ENCODE measurements around the gene C11orf24.

DNA sequence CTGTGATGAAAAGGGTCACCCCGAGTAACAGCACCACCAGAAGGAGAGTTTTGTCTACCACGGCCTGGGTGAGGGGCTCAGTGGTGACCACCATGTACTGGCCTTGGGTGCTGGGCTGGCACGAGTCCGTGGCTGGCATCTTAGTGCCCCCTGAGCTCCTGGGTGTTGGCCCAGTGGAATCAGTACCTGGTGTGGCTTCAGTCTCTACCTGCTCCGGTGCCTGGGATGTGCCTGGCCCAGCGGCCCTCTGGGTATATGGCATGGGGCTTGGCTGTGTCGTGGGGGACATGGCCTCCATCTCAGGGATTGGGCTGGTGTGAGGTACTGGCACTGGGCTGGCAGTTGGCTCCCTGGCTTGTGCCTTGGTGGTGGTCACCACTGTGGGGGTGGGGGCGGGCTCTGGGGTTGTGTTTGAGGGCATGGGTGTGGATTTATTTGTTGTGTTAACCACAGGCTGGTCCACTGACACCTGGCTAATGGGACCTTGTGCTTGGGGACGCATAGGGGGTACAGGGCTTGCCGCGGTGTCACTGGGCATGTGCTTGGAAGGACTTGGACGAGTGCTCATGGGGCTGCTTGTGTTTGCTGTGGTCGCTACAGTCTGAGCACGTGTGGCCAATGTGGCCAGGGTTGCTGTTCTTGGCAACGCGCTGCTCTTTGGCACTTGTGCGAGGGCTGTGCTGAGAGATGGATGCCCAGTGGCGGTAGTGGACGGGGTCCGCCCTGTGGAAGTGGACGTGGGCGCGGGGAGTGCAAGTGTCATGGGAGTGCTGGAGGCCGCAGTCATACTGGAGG is 9.8 kb downstream of the C11orf24 start:
- no peak for TF ChIP-seq POLR2A (IDR thresholded peaks at IDR 0.05)
- TF ChIP-seq CTCF (IDR thresholded peaks at IDR 0.05), result no peak

All from right lobe of liver (tissue), 4 donors.